Eye (tissue), 1 donor: Measurements from ENCODE around the gene OPCML.
"Not testable (repeated sequence)": the region's sequence is repeated elsewhere in the genome, so short reads cannot be mapped to it uniquely, and the experiment has no call there.

Experiments used
- DNase-seq: peaks from one replicate; pipeline ENCODE4 v3.0.0-alpha.2; 2015

The OPCML gene

GRCh38 chr11:132373405-132374143, 1158.7 kb downstream of the OPCML start:
- no peak for DNase-seq

- not testable (repeated sequence) for DNase-seq
Observed at GRCh38 chr11:132370114-132370513, 1162.2 kb downstream of the OPCML start.

GRCh38 chr11:132367293-132367692, 1165.0 kb downstream of the OPCML start:
- no peak for DNase-seq

GRCh38 chr11:132365650-132366049, 1166.7 kb downstream of the OPCML start:
- no peak for DNase-seq
